ENCODE results near the gene CEP57L1.
A peak's percentile ranks its signal among the peaks of the same experiment; 100 is the strongest.

GRCh38 chr6:109187399-109188114 is 92.2 kb downstream of the CEP57L1 start:
- peak; percentile 85 to 96 (median 94) for TF ChIP-seq CTCF (IDR thresholded peaks at IDR 0.05 in 4 of 5, conservative IDR thresholded peaks at IDR 0.05 in 1 of 5)
- TF ChIP-seq POLR2A (IDR thresholded peaks at IDR 0.05), result no peak
